CD8-positive, alpha-beta memory T cell (primary cell): ENCODE measurements around the gene ZCCHC7. TPM values are rescaled to one million over a fixed set of nuclear protein-coding genes. Genes with fewer than 3 reads are reported as not detected.
A peak's percentile ranks its signal among the peaks of the same experiment; 100 is the strongest.
"Not testable (repeated sequence)": the region's sequence is repeated elsewhere in the genome, so short reads cannot be mapped to it uniquely, and the experiment has no call there.

Experiments
- CTCF ChIA-PET: fragments of 350-600 bp; sonication (Branson Sonifier 250); formaldehyde crosslinking; loops from one replicate; lab custom pipeline; 2021; ENCODE audit warnings: antibody characterized with exemption; lab: Charles Lee
- POLR2A ChIA-PET: fragments of 350-600 bp; sonication (Branson Sonifier 250); formaldehyde crosslinking; loops from one replicate; lab custom pipeline; 2021; ENCODE audit warnings: antibody characterized with exemption; lab: Charles Lee
- DNase-seq, 5 donors: peaks; one replicate each; pipeline versions ENCODE4 v3.0.0 to v3.0.0-alpha.2; 2020 to 2022; ENCODE audit warnings: mixed read lengths in 1 of 5
- H3K27ac ChIP-seq: one replicate; pipeline ENCODE4 v1.7.0; 2013; ENCODE audit warnings: low read depth, mild to moderate bottlenecking, low read length, moderate library complexity
- H3K27me3 ChIP-seq: 2 replicates; pipeline ENCODE4 v1.7.0; 2013; ENCODE audit warnings: low read length, mild to moderate bottlenecking; ENCODE audit not compliant: insufficient read depth, poor library complexity, severe bottlenecking
- H3K36me3 ChIP-seq: 2 replicates; pipeline ENCODE4 v1.7.0; 2013; ENCODE audit warnings: mild to moderate bottlenecking, low read length, moderate library complexity; ENCODE audit not compliant: insufficient read depth
- H3K4me1 ChIP-seq: 2 replicates; pipeline ENCODE4 v1.7.0; 2013; ENCODE audit warnings: mild to moderate bottlenecking, low read length, moderate library complexity; ENCODE audit not compliant: insufficient read depth
- H3K4me3 ChIP-seq: 2 replicates; pipeline ENCODE4 v1.7.0; 2013; ENCODE audit warnings: mild to moderate bottlenecking, low read length
- H3K9me3 ChIP-seq: 2 replicates; pipeline ENCODE4 v1.7.0; 2013; ENCODE audit warnings: mild to moderate bottlenecking, low read length
- H3K27ac Mint-ChIP-seq, 8 donors: one replicate each; pipeline ENCODE4 v1.8.0; 2020 to 2021; ENCODE audit warnings: mixed read lengths in 8 of 8, mild to moderate bottlenecking in 6 of 8, inconsistent platforms in 3 of 8, moderate library complexity in 3 of 8
- H3K27me3 Mint-ChIP-seq, 2 donors: one replicate each; pipeline ENCODE4 v1.8.0; 2020 to 2021; ENCODE audit warnings: mixed read lengths in 2 of 2, mild to moderate bottlenecking in 1 of 2, moderate library complexity in 1 of 2
- H3K36me3 Mint-ChIP-seq, 3 donors: one replicate each; pipeline ENCODE4 v1.8.0; 2020 to 2021; ENCODE audit warnings: mixed read lengths in 3 of 3, inconsistent platforms in 1 of 3, mild to moderate bottlenecking in 1 of 3
- H3K4me1 Mint-ChIP-seq, 3 donors: one replicate each; pipeline ENCODE4 v1.8.0; 2020 to 2021; ENCODE audit warnings: mixed read lengths in 3 of 3, inconsistent platforms in 1 of 3, mild to moderate bottlenecking in 1 of 3
- H3K4me3 Mint-ChIP-seq, 7 donors: one replicate each; pipeline ENCODE4 v1.8.0; 2020 to 2021; ENCODE audit warnings: mixed read lengths in 7 of 7, mild to moderate bottlenecking in 6 of 7, moderate library complexity in 4 of 7, inconsistent platforms in 2 of 7
- H3K9me3 Mint-ChIP-seq, 5 donors: one replicate each; pipeline ENCODE4 v1.8.0; 2020 to 2022; ENCODE audit warnings: mixed read lengths in 5 of 5, mild to moderate bottlenecking in 3 of 5, moderate library complexity in 2 of 5, inconsistent platforms in 1 of 5
- polyA plus RNA-seq: library from polyadenylated mRNA; unstranded; fragments of 300-500 nt; fragmentation: Illumina TruSeq; gene quantifications from one replicate; pipeline ENCODE4 v1.2.3, GENCODE V29; 2021
- total RNA-seq, 2 experiments: library from RNA; stranded (reverse); gene quantifications; one replicate each; pipeline ENCODE4 v1.2.3, GENCODE V29; 2021

ZCCHC7 gene
- total and polyA plus RNA-seq, 3 experiments from 2014 or later: 25.6 to 35.2 (median 27.1) TPM

DNA sequence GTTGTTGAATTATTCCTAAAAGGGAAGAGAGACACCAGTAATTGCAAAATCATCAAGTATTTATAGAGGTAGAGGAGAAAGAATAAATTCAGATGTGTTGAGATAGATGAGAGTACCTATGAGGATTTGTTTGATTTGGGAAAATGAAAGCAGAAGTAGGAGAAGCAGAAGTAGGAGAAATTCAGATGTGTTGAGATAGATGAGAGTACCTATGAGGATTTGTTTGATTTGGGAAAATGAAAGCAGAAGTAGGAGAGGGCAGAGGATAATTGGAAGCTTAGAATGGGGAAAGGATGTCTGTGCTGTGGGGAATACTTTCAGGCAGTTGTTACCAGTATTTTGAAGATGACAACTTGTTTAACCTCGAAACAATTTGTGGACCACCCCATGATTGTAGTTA lies 35.1 kb upstream of the ZCCHC7 start:
- Histone ChIP-seq H3K27ac (no peak overlapping the region), H3K4me3 (no peak overlapping the region), H3K36me3 (peaks cover 20% of the 10 kb centered on the region), H3K9me3 (no peaks in the 10 kb centered on the region), H3K4me1 (peaks cover 31% of the 10 kb centered on the region), H3K27me3 (no peaks in the 10 kb centered on the region)
- no peaks in the 10 kb centered on the region for H3K27me3 Mint-ChIP-seq
- no peak for DNase-seq
- H3K27ac Mint-ChIP-seq: peak overlapping the region in 2 of 8 donors; percentile 6 to 19
- H3K9me3 Mint-ChIP-seq: no peaks in the 10 kb centered on the region
- H3K4me3 Mint-ChIP-seq: no peak overlapping the region
- H3K36me3 Mint-ChIP-seq: peaks cover 10 to 48% (median 16%) of the 10 kb centered on the region in 3 donors
- H3K4me1 Mint-ChIP-seq: peaks cover 53 to 81% (median 79%) of the 10 kb centered on the region in 3 donors
- POLR2A ChIA-PET: no interaction called here
- CTCF ChIA-PET: interaction anchor here (1.9 kb wide), 1 partner anchor 32 kb away, joined by 4 read pairs; no protein-coding TSS in a partner anchor

DNA sequence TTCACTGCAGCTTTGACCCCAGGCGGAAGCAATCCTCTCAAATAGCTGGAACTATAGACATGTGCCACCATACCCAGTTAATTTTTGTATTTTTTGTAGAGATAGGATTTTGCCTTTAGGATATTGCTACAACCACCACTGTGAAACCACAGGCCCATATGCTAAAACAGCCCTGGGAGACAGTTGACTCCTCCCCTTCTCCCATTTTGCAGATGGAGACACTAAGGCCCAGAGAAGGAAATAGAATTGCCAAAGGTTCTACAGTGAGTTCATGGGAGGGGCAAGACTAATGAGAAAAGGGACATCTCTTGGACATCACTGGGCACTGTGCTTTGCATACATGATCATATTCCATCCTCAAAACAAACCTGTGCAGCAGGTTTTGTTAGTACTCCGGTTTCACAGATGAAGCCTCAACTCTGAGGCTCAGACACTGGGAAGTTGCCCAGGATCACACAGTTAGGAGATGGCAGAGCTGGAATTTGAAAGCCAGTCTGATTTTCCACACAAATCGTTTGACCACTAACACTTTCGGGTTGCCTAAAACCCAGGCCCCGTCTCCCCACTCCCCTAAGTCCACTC lies 27.6 kb upstream of the ZCCHC7 start:
- H3K9me3 ChIP-seq, H3K27ac ChIP-seq, POLR2A ChIA-PET, CTCF ChIA-PET, H3K9me3 Mint-ChIP-seq, DNase-seq, H3K4me3 ChIP-seq, H3K27me3 ChIP-seq, H3K4me1 ChIP-seq, H3K27me3 Mint-ChIP-seq, H3K4me3 Mint-ChIP-seq, H3K36me3 ChIP-seq: not testable (repeated sequence)
- peak overlapping the region in 2 of 8 donors; percentile 43 to 66 for H3K27ac Mint-ChIP-seq
- peaks cover 0 to 20% (median 5%) of the 10 kb centered on the region in 3 donors for H3K36me3 Mint-ChIP-seq
- peaks cover 6 to 13% (median 12%) of the 10 kb centered on the region in 3 donors for H3K4me1 Mint-ChIP-seq

DNA sequence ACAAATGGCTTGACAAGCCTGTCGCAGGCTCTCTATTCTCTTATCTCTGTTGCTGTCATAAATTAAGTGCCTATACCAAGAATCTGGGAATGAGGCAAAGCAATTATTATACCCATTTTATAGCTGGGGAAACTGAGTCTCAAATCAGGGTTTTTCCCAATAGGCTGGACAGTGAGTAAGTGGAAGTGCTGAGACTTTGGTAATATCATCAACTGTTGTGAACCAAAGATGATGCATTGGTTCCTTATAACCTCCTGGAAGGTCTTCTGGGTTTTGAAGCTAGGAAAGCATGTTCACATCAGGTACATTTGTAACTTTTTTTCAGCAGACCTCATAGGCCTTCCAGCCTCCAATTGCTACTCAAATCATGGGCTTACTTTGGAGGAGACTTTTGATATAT lies 25.6 kb upstream of the ZCCHC7 start:
- peaks cover 0 to 3% (median 3%) of the 10 kb centered on the region in 3 donors for H3K4me1 Mint-ChIP-seq
- H3K4me3 Mint-ChIP-seq: no peak overlapping the region

DNA sequence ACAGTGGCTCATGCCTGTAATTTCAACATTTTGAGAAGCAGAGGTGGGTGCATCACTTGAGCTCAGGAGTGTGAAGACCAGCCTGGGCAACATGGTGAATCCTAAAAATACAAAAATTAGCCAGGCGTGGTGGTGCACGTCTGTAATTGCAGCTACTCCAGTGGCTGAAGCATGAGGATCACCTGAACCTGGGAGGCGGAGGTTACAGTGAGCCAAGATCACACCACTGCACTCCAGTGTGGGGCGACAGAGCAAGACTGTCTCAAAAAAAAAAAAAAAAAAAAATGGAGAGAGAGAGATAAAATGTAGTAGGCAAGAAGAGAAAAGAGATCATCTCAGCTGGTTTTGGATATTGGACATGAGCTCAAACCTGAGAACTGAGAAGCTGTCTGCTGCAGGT lies 23.7 kb upstream of the ZCCHC7 start:
- Mint-ChIP-seq H3K4me1 (no peaks in the 10 kb centered on the region), H3K4me3 (no peak overlapping the region), H3K27ac (no peak overlapping the region), H3K36me3 (peaks cover 0 to 2% (median 2%) of the 10 kb centered on the region in 3 donors), H3K27me3 (no peaks in the 10 kb centered on the region), H3K9me3 (no peaks in the 10 kb centered on the region)
- Histone ChIP-seq H3K27ac (no peak overlapping the region), H3K4me3 (no peak overlapping the region), H3K36me3 (no peaks in the 10 kb centered on the region), H3K4me1 (no peaks in the 10 kb centered on the region), H3K9me3 (no peaks in the 10 kb centered on the region), H3K27me3 (no peaks in the 10 kb centered on the region)
- no peak for DNase-seq
- ChIA-PET POLR2A (interaction anchor here (1.3 kb wide), 1 partner anchor 24 kb away, joined by 4 read pairs; the partner anchor contains the start of gene ZCCHC7), CTCF (no interaction called here)

More for the DNA sequence above, 25.6 kb upstream of the ZCCHC7 start:
- Mint-ChIP-seq H3K27me3 (no peaks in the 10 kb centered on the region), H3K36me3 (peaks cover 0 to 7% (median 3%) of the 10 kb centered on the region in 3 donors), H3K27ac (no peak overlapping the region), H3K9me3 (no peaks in the 10 kb centered on the region)
- CTCF ChIA-PET: no interaction called here
- H3K27me3 ChIP-seq: no peaks in the 10 kb centered on the region
- POLR2A ChIA-PET: no interaction called here
- H3K4me3 ChIP-seq: no peak overlapping the region
- H3K36me3 ChIP-seq: no peaks in the 10 kb centered on the region
- DNase-seq: no peak
- H3K9me3 ChIP-seq: no peaks in the 10 kb centered on the region
- no peak overlapping the region for H3K27ac ChIP-seq
- H3K4me1 ChIP-seq: no peaks in the 10 kb centered on the region

DNA sequence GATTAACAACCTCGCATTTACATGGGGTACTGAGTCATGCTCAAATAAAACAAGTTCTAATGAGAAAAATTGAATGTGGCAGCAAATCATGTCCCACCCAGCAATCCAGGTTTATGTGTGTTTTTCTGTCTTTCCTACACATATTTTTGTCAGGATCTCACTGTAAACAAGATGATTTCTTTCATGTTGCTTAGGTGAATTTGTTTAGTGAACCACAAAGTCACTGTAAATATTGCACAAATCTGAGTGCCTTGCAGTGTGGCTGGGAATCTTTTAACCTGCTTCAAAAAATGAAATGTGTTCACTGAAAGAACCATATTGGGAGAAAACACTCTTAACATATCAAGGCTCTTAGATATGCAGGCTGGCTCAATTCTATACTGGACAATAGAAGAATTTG lies 23.1 kb upstream of the ZCCHC7 start:
- CTCF ChIA-PET: no interaction called here
- H3K27ac Mint-ChIP-seq: peak overlapping the region in 1 of 8 donors; percentile 74
- H3K27me3 ChIP-seq: no peaks in the 10 kb centered on the region
- no peak overlapping the region for H3K4me3 ChIP-seq
- no peak for DNase-seq
- POLR2A ChIA-PET: interaction anchor here (1.3 kb wide), 1 partner anchor 23 kb away, joined by 4 read pairs; the partner anchor contains the start of gene ZCCHC7
- no peak overlapping the region for H3K4me3 Mint-ChIP-seq
- no peaks in the 10 kb centered on the region for H3K36me3 ChIP-seq
- H3K27me3 Mint-ChIP-seq: no peaks in the 10 kb centered on the region
- H3K27ac ChIP-seq: no peak overlapping the region
- no peaks in the 10 kb centered on the region for H3K4me1 ChIP-seq
- H3K9me3 ChIP-seq: no peaks in the 10 kb centered on the region
- H3K36me3 Mint-ChIP-seq: no peaks in the 10 kb centered on the region
- no peaks in the 10 kb centered on the region for H3K9me3 Mint-ChIP-seq
- no peaks in the 10 kb centered on the region for H3K4me1 Mint-ChIP-seq

DNA sequence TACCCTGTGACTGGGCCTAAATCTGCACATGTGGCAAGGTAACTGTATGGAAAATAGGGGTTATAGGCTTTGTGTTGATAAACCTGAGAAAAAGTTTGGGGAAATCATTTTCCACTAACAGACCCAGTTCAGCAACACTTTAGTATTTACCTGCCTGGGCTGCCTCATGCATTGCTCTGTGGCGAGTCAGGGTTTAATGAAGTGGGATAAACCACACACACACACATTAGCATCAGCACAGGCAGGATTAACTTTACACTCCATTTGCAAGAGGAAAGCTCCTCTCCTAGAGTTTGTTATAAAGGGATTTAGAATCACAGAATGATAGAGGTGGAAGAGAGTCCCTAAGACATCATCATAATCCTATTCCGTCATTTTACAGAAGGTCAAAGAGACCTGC lies 20.0 kb upstream of the ZCCHC7 start:
- H3K27ac ChIP-seq: no peak overlapping the region
- no peak overlapping the region for H3K4me3 ChIP-seq
- H3K27ac Mint-ChIP-seq: no peak overlapping the region
- H3K36me3 ChIP-seq: no peaks in the 10 kb centered on the region
- no peak for DNase-seq
- peaks cover 0 to 13% of the 10 kb centered on the region in 2 donors for H3K27me3 Mint-ChIP-seq
- peaks cover 0 to 9% (median 0%) of the 10 kb centered on the region in 3 donors for H3K36me3 Mint-ChIP-seq
- H3K4me3 Mint-ChIP-seq: no peak overlapping the region
- H3K4me1 ChIP-seq: no peaks in the 10 kb centered on the region
- ChIA-PET POLR2A (no interaction called here), CTCF (no interaction called here)
- H3K9me3 Mint-ChIP-seq: no peaks in the 10 kb centered on the region
- H3K27me3 ChIP-seq: no peaks in the 10 kb centered on the region
- no peaks in the 10 kb centered on the region for H3K4me1 Mint-ChIP-seq
- no peaks in the 10 kb centered on the region for H3K9me3 ChIP-seq

DNA sequence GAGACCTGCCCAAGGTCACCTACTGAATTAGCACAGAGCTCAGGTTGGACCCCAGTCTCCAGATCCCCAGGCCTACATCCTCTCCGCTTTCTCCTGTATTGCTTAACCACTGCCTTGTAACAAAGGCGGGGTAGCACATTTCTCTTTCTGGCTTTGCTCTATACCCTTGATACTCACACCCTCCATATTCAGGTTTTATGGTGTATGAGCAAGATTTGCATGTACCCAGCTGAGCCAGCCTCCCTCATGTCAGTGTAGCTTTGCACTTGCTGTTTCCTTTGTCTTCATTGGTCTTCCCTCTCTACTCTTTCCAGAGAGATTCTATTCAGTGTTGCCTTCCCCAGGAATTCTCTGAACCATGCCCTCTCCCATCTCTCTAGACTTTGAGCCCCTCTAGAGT lies 19.6 kb upstream of the ZCCHC7 start:
- ChIA-PET POLR2A (no interaction called here), CTCF (no interaction called here)

DNA sequence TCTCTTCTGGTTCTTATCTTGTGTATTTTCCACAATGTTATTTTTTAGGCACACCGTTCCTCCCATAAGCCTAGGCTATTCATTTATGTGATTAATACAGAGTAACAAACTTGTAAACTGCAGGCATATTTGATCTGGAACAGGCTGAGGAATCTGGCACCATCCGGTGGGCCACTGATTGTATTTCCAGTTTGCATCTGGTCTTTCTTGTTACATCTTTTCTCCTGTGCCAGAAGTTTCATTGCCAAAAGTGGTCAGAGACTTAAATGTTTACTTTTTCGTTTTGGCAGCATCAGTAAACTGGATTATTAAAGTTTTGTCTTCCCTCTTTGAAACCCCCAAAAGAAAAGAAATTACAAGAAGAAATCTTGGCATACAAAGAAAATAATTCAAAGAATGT lies 17.9 kb upstream of the ZCCHC7 start:
- H3K4me1 ChIP-seq: peaks cover 10% of the 10 kb centered on the region
- H3K9me3 Mint-ChIP-seq: no peaks in the 10 kb centered on the region

More for the DNA sequence above, 19.6 kb upstream of the ZCCHC7 start:
- H3K27me3 ChIP-seq: no peaks in the 10 kb centered on the region
- Mint-ChIP-seq H3K36me3 (peaks cover 0 to 9% (median 0%) of the 10 kb centered on the region in 3 donors), H3K9me3 (no peaks in the 10 kb centered on the region), H3K4me3 (no peak overlapping the region), H3K27me3 (peaks cover 0 to 13% of the 10 kb centered on the region in 2 donors), H3K27ac (no peak overlapping the region), H3K4me1 (no peaks in the 10 kb centered on the region)
- no peak overlapping the region for H3K27ac ChIP-seq
- no peaks in the 10 kb centered on the region for H3K4me1 ChIP-seq
- no peaks in the 10 kb centered on the region for H3K9me3 ChIP-seq
- no peak for DNase-seq
- no peak overlapping the region for H3K4me3 ChIP-seq
- H3K36me3 ChIP-seq: no peaks in the 10 kb centered on the region

More for the DNA sequence above, 17.9 kb upstream of the ZCCHC7 start:
- POLR2A ChIA-PET: no interaction called here
- H3K27me3 ChIP-seq: no peaks in the 10 kb centered on the region
- CTCF ChIA-PET: no interaction called here
- DNase-seq: no peak
- no peaks in the 10 kb centered on the region for H3K36me3 ChIP-seq
- no peak overlapping the region for H3K27ac ChIP-seq
- H3K4me3 ChIP-seq: no peak overlapping the region
- Mint-ChIP-seq H3K36me3 (peaks cover 0 to 11% (median 1%) of the 10 kb centered on the region in 3 donors), H3K4me3 (no peak overlapping the region), H3K27me3 (peaks cover 3 to 13% of the 10 kb centered on the region in 2 donors), H3K27ac (no peak overlapping the region), H3K4me1 (peaks cover 12 to 13% (median 13%) of the 10 kb centered on the region in 3 donors)
- H3K9me3 ChIP-seq: no peaks in the 10 kb centered on the region
